Activated effector memory CD4-positive, alpha-beta T cell treated with anti-CD3 and anti-CD28 coated beads, Interleukin-2, amount 50 U/mL, for 16 hours (primary cell): Measurements from ENCODE around the gene TAB2.
"Not testable (repeated sequence)": the region's sequence is repeated elsewhere in the genome, so short reads cannot be mapped to it uniquely, and the experiment has no call there.

Experiments used
- DNase-seq: peaks from one replicate; pipeline ENCODE4 v3.0.0-alpha.2; 2020

Gene TAB2

DNA sequence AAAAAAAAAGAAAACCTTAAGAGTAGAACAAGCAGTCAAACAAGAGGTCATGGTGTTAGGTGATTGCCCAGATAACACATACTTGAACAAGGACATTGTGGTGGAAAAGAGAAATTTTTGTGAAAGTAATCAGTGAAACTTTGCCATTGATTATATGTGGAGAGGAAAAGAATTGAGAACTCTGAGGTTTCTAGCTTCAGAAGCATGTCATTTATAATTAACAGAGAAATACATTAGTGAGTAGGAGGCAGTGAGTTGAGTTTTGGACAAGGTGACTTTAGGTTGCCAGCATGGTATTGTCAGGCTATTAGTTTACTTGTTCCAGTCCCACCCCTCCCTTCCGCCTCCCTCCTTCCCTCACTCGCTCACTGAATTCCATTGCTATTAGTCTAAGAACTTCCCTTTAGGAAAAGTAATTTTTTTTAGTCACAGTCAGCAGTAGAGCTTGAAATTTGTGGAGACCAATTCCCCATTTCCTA, 17.2 kb downstream of the TAB2 start:
- DNase-seq: no peak

DNA sequence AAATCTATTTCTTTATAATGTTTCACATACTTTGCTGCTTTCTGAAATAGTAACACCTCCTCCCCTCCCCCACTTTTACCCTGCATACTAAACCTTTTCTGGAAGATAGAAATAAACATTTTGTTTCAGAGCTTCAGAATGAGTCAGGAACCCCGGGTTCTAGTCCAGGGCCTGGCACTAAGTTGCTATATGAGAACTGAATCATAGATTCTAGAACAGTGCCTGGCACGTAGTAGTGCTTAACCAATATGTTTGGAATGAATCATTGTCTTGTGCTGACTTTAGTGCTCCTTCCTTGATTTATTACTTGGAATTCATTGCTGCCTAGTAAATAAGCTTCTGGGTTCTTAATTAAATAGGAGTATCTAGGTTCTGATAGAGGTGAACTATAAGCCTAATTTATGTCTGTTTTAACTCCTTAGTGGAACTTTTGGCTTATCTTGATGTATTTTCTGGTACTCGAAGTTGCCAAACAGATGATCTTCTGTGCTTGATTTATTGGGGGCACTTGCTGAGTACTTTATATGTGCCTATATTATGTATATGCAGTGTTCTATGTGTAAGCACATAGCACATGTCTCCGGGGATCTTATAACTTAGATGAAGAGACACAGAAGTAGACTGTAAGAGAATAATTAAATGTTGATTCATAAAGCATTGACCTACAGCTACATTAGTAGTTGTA, 18.6 kb downstream of the TAB2 start:
- DNase-seq: peak; percentile 79

DNA sequence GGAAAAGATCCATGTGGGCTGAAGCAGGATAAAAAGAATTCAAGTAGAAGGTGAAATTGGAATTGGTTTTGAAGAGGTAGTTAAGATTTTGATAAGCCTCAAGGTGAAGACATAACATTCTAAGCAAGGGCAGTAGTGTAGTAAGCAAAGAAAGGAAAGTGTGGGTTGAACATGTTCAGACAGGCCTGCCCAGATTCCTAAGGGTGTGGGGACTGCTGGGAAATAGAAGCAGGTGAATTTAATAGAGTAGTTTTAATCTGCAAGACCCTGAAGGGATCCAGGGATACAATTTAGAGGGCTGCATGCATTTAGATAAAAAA, 19.1 kb downstream of the TAB2 start:
- DNase-seq: no peak

DNA sequence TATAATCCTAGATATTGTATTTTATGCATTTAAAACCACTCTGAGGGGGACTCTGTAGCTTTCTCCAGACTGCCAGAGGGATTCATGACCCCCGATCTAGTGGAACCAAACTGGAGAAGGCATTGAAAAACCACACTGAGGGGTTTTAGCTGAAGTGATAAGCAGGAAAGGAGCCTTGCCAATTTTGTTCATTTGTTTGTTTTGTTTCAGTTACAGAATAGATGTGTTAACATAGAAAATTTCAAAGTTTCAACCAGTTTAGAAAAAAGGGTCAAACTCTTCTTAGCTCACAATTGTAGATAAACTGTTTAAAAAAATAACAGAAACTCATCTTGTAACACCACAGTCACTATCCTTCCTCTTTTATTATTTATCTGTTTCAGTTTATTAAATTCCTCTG, 19.8 kb downstream of the TAB2 start:
- DNase-seq: no peak

DNA sequence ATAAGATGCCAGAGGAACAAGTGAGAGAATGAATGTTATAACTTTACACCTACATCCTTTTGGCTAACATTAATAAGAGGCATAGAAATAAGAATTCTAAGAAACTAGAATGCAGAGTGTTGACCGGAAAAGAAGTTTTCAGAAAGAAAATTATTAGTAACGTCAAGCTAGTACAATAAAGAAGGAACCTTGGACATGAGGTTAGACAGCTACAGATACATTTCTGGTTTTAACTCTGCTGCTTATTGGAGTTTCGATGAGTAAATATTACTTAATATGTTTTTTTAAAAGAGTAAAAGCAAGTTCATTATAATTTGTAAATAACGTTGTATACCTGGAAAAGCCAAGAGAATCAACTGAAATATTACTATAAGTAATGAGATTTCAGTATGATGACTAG, 22.7 kb downstream of the TAB2 start:
- DNase-seq: no peak

DNA sequence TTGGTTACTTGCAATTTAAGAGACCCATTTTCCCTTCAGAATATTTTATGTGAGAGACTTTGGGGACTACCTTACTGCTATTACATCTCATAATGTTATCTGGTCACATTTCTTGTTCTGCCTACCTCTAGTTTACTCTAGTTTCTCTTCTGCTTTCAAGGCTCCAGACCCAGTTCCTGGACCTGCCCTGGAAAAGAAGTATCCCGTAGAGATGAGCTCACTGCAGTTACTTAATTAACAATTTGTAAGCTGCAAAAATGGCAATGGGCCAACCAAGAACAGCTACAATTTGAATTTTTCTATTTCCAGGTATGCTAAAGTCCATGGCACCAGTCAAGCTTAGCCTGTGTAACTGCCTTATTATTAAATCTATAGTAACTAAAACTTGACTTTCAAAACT, 25.0 kb downstream of the TAB2 start:
- no peak for DNase-seq

DNA sequence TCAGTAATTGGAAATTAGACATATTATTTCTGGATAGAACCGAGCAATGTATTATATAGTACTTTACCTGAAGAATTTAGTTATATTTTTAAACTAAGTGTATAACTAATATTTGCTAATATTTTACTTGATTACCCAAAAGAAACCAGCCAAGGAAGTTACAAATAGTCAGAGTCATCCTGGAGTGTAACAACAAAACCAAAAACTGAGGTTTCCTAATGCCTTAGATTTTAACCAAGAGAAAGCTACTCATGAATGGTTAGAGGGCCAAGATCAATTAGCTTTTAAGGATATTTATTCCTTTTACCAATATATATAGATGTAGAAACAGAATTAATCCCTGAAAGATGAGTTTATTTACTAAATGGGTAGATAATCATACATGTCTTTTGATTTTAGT, 26.0 kb downstream of the TAB2 start:
- no peak for DNase-seq

DNA sequence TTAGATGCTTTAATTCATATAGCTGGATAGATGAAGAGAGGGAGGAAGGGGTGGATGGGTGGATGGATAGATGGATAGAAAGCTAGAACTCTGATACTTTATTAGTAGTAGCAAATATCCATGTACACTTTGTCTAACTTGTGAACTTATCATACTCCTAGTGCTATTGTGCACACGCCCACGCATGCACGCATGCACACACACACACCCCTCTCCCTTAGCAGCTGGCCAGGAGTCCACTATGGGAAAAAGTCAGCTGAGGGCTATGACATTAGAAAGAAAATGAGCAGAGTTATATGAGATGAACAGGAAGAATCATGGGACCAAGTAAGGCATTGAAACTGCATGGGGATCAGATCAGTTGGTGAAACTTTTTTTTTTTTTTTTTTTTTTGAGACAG, 28.6 kb downstream of the TAB2 start:
- DNase-seq: no peak

DNA sequence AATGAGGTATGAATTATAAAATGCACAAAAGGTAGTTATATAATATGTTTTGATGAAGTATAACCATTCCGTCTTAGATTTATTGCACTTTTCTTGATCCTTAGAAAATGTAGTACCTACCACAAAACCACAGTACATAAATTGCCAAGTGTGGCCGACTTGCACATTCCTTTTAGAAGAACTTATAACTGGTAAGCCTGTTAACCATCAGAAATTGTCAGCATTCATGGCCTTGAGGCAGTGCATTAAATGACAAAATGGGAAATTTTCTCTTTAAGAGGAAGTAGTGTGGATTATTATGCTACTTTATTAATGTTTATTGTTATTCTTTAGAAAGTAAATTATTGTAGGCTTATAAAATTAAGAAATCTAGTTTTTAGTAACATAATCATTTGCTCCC, 29.6 kb downstream of the TAB2 start:
- DNase-seq: no peak

DNA sequence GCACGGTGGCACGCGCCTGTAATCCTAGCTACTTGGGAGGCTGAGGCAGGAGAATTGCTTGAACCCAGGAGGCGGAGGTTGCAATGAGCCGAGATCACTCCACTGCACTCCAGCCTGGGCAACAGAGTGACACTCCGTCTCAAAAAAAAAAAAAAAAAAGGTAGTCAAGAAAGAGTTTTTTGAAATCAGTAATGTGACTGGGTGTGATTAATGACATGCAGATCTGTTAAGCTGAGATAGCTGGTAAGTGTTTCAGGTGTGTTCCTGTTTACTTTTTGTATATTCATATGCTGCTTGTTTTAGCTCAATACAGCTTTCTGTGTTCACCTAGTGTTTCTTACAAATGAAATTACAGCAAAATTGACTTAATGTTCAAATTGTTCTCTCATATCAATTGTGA, 31.8 kb downstream of the TAB2 start:
- DNase-seq: not testable (repeated sequence)

DNA sequence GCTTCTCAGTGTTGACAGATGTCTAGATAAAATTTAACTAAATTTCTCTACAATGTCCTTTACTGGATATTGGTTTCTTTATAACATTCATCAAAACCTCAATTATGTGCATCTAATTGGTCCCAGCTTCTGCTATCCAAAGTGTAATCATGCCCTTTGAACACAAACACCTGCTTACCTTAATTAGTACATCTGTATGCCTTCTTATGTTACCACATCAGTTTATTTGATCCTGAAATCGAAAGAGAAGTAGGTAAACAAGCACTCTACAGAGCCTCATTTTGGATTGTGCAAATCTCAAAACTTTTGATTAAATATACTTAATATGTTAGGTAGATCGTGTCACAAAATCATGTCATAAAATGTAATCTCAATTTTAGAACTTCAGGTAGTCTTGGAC, 36.5 kb downstream of the TAB2 start:
- no peak for DNase-seq

DNA sequence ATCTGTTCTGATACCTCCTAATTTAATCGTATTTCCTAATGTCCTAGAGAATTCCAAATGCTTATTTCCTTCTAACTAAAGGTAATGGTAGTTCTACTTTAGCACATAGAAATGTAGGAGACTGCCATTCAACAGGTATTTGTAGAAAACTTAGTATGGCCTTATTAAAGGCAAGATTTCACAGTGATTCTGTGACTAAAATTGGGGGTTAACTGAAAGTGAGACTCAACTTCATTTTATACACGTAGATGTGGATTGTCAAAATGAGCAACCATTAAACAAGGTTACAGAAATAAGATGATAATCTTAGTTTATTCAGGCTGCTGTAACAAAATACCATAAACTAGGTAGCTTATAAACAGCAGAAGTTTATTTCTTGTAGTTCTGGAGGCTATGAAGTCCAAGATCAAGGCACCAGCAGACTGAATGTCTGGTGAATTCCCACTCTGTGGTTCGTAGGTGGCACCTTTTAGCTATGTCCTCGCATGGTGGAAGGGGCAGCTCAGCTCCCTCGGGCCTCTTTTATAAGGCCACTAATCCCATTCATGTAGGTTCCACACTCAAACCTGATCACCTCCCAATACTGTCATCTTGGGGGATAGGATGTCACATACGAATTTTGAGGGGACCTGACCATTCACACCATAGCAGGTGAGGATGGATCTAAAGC, 38.7 kb downstream of the TAB2 start:
- no peak for DNase-seq

DNA sequence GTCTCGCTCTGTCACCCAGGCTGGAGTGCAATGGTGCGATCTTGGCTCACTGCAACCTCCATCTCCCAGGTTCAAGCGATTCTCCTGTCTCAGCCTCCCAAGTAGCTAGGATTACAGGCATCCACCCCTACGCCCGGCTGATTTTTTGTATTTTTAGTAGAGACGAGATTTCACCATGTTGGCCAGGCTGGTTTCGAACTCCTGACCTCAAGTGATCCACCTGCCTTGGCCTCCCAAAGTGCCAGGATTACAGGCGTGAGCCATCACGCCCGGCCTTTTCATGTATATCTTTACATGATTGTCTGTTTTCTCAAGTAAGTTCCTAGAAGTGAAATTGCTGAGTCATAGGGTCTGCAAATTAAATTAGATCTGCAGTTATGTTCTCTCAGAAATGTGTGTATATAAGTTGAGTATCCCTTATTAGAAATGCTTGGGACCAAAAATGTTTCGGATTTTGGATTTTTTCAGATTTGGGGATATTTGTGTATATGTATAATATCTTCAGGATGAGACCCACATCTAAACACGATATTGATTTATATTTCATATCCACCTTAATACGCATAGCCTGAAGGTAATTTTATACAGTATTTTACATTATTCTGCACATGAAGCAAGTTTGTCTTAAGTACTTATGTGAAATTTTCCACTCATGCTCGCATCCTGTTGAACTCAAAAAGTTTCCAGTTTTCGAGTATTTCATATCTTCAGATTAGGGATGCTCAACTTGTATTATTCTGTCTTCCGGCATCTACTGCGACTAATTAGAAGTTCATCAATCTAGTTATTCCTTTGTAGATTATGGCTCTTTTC, 40.4 kb downstream of the TAB2 start:
- DNase-seq: no peak

DNA sequence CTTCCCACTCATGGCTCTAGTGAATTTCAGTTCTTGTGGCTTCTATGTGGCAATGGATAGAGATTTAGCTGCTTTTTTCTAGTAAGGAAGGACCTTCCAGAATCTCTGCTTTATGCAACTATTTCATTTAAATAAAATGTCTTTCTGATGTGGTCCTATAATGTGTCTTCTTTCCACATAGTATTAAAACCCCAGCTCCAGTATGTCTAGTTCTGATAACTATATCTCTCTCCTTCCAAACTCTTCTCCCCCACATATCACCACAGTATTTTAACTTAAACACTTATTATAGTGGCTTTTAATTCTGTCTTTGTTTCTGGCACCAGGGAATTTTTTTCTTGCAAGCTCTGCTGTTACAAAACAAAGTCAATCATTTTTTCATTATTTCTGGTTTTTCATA, 41.9 kb downstream of the TAB2 start:
- no peak for DNase-seq

DNA sequence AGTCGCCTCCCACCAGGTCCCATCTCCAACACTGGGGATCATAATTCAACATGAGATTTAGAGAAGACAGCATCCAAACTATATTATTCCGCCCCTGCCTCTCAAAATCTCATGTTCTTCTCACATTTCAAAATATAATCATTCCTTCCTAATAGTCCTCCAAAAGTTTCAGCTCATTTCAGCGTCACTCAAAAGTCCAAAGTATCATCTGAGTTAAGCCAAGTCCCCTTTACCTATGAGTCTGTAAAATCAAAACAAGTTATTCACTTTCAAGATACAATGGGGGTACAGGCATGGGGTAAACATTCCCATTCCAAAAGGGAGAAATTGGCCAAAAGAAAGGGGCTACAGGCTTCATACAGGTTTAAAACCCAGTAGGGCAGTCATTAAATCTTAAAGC, 43.0 kb downstream of the TAB2 start:
- no peak for DNase-seq

DNA sequence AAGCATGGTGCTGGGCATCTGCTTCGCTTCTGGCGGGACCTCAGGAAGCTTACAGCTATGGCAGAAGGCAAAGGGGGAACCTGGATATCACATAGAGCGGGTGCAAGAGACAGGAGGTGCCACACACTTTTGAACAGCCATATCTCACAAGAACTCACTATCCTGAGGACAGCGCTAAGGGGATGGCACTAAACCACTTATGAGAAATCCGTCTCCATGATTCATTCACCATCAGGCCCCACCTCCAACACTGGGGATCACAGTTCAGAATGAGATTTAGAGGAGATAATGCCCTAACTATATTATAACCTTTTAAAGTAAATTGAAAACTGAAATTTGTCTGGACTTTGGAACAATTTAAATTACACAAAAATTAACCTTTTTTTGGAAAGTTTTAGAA, 44.8 kb downstream of the TAB2 start:
- DNase-seq: no peak

DNA sequence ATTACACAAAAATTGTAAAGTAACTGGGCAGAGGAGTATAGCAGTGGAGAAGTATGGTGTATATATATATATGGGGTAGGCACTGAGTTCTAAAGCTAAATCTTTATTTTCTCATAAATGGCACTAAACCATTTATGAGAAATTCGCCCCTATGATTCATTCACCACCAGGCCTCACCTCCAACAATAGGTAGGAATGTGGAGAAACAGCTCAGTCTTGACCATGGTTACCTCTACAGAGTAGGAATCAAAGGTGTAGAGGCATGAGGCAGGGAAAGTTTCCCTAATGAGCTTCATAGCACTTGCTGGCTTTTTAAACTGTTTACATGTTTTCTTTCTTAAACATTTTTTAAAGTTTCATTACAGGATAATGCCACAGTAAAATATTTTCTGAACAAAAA, 45.6 kb downstream of the TAB2 start:
- no peak for DNase-seq

DNA sequence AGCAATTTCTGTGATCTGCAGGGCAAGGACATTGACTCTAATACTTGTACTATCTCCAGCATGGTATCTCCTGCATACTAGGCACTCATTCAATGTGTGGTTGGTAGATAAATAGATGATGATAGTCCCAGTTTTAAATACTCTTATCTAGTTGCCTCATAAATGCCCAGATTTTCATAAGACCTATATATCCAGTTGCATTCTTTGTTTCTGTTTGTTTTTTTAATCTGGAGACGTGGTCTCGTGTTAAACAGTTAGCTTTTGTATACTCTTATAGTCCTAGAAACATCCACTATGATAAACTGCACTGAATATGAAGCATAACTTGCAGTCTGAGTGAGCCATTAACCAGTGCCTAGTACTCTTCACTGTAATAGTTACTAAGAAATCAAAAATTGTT, 47.0 kb downstream of the TAB2 start:
- DNase-seq: no peak

DNA sequence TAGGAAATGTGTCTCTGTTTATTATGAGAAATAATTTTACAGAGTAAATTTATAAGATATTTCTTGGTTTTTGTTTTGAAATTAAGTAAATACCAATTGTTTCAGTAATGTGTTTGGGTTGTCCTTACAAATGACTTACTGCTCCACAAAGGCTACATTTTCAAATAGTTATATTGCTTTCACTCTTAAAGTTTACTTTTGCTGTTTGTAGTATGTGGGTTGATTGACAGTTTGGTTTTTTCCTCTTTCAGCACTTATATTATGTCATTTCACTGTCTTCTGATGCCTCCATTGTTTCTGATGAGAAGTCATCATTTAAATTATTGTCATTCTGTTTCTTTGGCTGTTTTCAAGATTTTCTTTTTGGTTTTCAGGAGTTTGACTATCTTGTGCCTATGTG, 47.7 kb downstream of the TAB2 start:
- no peak for DNase-seq

DNA sequence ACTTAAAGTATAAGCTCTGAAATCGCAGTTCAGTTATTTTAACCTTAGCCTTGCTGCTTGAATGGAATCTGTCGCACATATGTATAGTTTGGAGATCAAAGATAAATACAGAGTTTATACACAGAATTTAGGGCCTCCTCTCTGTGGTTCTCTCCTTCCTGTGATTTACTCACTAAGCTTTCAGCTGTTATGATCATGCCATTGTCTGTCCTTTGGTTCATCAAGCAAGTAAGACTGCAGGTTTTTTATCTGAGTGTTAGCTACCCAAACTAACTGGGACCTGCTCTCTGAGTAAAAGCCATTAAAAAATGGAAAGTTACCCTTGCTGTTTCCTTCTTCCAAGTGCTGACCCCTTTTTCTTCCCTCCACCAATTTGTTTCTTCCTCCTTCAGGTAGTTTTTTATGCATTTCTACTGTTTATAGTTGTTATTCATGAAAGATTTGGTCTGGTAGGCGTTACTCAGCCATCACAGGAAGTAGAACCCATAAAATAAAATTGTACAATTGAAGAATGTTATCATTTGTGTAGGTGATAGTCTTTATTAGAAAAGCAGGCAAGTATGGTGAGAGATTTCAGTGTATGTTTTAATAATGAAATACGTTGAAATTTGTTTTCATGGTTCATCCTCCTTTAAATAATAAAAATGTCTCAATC, 48.9 kb downstream of the TAB2 start:
- no peak for DNase-seq

DNA sequence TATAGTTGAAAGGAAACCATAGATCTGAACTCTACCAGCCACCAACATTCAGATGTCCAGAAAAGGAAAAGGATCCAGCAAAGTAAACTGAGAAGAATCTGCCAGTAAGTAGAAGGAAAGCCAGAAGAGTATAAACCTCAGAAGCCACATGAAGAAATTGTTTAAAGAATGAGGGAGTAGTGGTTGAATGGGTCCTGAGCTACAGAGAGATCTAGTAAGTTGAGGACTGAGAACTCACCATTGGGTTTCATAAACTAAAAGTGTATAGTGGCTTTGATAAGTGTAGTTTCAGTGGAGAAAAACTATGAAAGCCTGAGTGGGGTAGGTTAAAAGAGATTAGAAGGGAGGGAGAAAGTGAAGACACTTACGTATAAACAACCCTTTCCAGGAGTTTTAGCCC, 50.6 kb downstream of the TAB2 start:
- no peak for DNase-seq

DNA sequence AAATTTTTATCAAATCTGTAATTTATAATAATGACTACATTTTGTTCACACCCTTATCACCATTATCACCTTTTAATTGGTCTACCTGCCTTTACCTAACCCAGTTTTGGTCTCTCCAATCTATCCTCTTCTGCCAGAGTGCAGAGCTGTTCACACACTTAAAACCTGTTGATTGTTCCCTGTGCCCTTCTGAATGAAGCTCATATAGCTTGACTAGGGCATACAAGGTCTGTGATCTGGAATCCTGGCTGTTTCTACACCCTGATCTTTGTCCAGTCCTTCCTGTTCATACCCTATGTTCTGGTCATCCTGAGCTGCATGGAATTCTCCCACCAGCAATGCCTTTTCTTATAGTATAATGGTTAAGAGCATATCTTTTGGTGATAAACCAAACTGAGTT, 53.6 kb downstream of the TAB2 start:
- no peak for DNase-seq

DNA sequence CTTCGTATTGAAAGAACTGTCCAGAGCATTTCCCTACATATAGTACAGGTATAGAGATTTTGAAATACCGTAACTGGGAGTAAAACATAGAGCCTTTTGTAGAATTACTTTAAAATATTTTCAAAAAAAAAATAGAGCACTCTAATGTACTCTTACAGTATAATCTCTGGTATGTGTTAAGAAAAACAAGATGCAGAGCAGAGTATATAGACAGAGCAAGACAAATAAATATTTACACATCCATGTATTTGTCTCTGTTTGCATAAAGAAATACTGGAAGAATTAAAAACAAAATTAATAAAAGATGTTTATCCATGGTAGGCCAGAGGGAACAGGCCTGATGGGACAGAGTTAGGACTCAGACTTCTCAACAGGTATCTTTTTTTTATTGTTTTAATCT, 54.5 kb downstream of the TAB2 start:
- no peak for DNase-seq

DNA sequence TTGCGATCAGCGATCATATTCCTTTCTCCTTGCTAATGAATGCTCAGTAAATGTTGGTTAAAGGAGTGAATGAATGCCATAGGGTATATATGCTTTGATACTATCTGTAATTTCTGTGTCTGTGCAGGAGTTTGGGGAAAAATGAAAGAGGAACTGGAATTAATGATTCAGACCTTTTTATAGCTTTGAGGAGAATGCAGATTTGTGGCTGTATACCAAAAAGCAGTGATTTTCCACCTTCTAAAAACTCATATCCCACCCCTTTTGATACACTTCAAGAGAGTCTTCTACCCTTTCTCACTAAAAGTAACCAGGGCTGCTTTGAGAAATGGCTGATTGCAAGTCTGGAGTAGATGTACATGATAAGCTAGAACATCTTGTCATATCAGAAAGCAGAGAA, 56.0 kb downstream of the TAB2 start:
- no peak for DNase-seq
